Spleen (tissue), 7 donors: ENCODE measurements around the gene DISP2.

Source experiments
- POLR2A ChIP-seq, 3 donors: fragments of 450-650 bp; IDR thresholded peaks; one replicate each; pipeline ENCODE4 v1.5.1; 2017; ENCODE audit warnings: antibody characterized with exemption in 3 of 3, mild to moderate bottlenecking in 1 of 3
- TF ChIP-seq, protein P1 (sequence below), 11 experiments: fragments of 200-600 bp in 7 of 11; fragments of 450-650 bp in 4 of 11; sonication (generic) in 4 of 11; IDR thresholded peaks in 8 of 11; conservative IDR thresholded peaks in 3 of 11; 1 replicate in 7 of 11; 2 replicates in 4 of 11; pipeline versions ENCODE4 v1.4.0 to v1.8.0; 2016 to 2021; ENCODE audit warnings: antibody characterized with exemption in 11 of 11, inconsistent platforms in 4 of 11, mild to moderate bottlenecking in 1 of 11
- donor health status: DM: no; HTN: no; CAD: no; lungs with moderate emphysema.
- donor health status: DM: no; HTN: no; CAD: no.
- donor health status: DM: no; HTN: no; CAD: no.

DNA sequence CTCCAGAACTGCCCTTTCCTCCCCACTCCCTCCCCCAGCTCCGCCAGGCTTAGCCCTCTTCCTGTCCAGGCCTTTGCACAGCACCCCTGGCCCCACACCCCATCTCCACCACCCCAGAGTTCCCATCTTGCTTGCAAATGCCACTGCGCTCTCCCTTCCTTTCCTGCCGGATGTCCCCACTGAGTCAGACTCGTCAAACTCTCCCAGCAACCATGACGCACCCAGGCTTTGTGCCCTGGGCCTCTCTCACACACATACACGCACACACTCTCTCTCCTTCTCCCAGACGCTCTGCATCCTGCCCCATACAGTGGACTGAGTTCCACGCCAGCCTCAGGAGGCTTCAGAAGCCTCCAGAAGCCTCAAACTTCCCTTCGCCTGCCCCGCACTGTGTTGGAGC, 14.5 kb upstream of the DISP2 start:
- TF ChIP-seq, protein P1, sequence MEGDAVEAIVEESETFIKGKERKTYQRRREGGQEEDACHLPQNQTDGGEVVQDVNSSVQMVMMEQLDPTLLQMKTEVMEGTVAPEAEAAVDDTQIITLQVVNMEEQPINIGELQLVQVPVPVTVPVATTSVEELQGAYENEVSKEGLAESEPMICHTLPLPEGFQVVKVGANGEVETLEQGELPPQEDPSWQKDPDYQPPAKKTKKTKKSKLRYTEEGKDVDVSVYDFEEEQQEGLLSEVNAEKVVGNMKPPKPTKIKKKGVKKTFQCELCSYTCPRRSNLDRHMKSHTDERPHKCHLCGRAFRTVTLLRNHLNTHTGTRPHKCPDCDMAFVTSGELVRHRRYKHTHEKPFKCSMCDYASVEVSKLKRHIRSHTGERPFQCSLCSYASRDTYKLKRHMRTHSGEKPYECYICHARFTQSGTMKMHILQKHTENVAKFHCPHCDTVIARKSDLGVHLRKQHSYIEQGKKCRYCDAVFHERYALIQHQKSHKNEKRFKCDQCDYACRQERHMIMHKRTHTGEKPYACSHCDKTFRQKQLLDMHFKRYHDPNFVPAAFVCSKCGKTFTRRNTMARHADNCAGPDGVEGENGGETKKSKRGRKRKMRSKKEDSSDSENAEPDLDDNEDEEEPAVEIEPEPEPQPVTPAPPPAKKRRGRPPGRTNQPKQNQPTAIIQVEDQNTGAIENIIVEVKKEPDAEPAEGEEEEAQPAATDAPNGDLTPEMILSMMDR (IDR thresholded peaks at IDR 0.05 in 8 of 11, conservative IDR thresholded peaks at IDR 0.05 in 3 of 11) = no peak
- no peak for TF ChIP-seq POLR2A (IDR thresholded peaks at IDR 0.05)
